ENCODE measurements around the gene TMEM167B. TPM values are rescaled to one million over a fixed set of nuclear protein-coding genes. Genes with fewer than 3 reads are reported as not detected.

The TMEM167B gene
- 10 to 100 TPM; 61.2 to 73.0 (median 71.8) TPM for total RNA-seq
- total RNA-seq (2013), result 52.3 TPM

DNA sequence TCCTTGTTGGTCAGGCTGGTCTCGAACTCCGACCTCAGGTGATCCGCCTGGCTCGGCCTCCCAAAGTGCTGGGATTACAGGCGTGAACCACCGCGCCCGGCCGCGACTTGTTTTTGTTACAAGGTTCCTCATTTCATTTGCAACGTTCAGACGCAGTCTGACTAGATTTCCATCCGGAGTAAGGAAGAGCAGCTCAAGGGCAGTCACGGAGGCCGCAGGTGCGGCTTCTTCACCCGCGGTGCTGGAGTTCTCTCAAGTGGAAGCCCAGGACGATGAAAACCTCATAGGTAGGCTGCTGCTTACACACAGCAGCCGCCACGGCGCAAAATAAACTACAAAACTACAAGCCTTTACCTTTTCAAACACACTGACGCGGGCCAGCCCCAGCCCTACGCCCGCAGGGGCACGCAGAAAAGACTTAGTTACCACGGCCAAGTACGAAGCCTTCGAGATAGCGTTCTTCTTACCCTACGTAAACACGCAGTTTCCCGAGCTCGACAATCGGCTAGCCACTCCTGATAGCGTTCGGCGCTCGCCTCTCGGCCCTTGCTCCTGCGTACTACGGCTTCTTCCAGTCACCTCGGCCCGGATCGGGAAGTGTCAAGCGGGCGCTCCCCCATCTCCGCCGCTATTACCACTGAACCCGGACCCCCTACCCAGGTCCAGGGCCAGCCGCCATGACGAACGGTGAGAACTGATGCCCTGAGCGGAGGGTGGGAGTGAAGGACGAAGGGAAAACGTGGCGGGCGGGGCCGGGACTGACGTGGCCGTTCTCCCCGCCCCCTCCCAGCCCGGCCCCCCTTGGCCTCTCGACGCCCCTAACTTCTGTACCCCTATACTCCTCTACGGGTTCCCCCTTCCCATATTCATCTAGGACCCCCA lies at the start of gene TMEM167B:
TSS of gene TMEM167B (plus strand) at position 569 of the 882 bp plus-strand sequence. CDS start at position 678, 109 bp downstream.
- peak within 1 kb of the TSS; percentile 91 for H3K4me3 ChIP-seq (ENCODE audit: low read length)
- peaks cover 20% of the 10 kb centered on the region for H3K4me1 ChIP-seq (ENCODE audit: control insufficient read depth, insufficient read depth, low read length)
- Mint-ChIP-seq H3K27ac (peak within 1 kb of the TSS; percentile 94 to 96), H3K9me3 (no peaks in the 10 kb centered on the region), H3K36me3 (no peaks in the 10 kb centered on the region), H3K4me3 (peak within 1 kb of the TSS; percentile 93), H3K4me1 (peaks cover 28% of the 10 kb centered on the region in 2 donors), H3K27me3 (ENCODE audit: low read depth in 2 of 2) (no peaks in the 10 kb centered on the region)
- 3% methylated on average over 67 of the region's 67 CpGs for WGBS (ENCODE audit: insufficient coverage)
- intact Hi-C loops (cut with micrococcal nuclease), result loop anchor here (1.0 to 5.0 kb wide), 4 partner anchors 10 to 343 kb away; partner anchors contain the start of genes STXBP3, TAF13 and WDR47
- ATAC-seq (peak; percentile 93 to 98 (median 94)), DNase-seq (peak; percentile 81 to 93)
- peaks cover 17% of the 10 kb centered on the region for H3K36me3 ChIP-seq (ENCODE audit: control insufficient read depth, insufficient read depth, low read length)
- no peaks in the 10 kb centered on the region for H3K27me3 ChIP-seq (ENCODE audit: control insufficient read depth, insufficient read depth, low read length)
- H3K27ac ChIP-seq (ENCODE audit: low read length), result peak within 1 kb of the TSS; percentile 97
- H3K9me3 ChIP-seq (ENCODE audit: control insufficient read depth, insufficient read depth, low read length), result no peaks in the 10 kb centered on the region
- TF ChIP-seq, protein P1, sequence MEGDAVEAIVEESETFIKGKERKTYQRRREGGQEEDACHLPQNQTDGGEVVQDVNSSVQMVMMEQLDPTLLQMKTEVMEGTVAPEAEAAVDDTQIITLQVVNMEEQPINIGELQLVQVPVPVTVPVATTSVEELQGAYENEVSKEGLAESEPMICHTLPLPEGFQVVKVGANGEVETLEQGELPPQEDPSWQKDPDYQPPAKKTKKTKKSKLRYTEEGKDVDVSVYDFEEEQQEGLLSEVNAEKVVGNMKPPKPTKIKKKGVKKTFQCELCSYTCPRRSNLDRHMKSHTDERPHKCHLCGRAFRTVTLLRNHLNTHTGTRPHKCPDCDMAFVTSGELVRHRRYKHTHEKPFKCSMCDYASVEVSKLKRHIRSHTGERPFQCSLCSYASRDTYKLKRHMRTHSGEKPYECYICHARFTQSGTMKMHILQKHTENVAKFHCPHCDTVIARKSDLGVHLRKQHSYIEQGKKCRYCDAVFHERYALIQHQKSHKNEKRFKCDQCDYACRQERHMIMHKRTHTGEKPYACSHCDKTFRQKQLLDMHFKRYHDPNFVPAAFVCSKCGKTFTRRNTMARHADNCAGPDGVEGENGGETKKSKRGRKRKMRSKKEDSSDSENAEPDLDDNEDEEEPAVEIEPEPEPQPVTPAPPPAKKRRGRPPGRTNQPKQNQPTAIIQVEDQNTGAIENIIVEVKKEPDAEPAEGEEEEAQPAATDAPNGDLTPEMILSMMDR (IDR thresholded peaks at IDR 0.05), result no peak

DNA sequence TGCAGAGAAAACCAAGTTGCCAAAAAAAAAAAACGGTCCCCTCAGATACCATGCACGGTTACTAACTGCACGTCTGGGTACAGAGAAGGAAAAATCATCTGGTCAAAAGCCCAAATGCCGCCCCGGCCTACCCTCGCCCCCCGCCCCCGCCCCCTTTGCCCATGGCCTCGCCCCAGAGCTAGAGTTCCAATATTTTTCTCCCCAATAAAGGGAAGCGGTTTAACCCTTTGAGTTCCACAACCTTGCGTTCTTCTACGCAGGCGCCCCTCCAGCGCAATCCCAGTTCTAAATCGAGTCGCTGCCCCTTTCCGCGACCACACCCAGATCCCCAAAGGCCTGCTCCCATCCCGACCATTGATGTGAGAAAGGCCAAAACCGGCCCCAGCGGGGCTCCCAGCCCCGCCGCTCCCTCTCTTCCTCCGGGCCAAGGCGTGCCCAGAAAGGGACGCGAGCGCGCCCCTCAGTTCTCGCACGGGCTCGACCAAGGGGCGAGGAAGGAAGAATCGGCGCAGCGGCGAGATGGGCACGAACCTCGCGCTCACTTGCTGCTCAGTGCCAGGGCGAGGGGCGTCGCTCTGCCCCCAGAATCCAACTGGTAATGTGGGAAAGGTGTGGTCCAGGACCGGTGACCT lies 49.5 kb upstream of the TMEM167B start:
- peak in 1 of 2 donors; percentile 57 for DNase-seq
- peak overlapping the region; percentile 91 for H3K4me3 Mint-ChIP-seq
- peak overlapping the region; percentile 82 for H3K27ac ChIP-seq (ENCODE audit: low read length)
- H3K36me3 ChIP-seq (ENCODE audit: control insufficient read depth, insufficient read depth, low read length), result no peaks in the 10 kb centered on the region
- WGBS (ENCODE audit: insufficient coverage), result under 1% methylated on average over 41 of the region's 44 CpGs
- H3K36me3 Mint-ChIP-seq, result no peaks in the 10 kb centered on the region
- peak overlapping the region; percentile 79 to 90 for H3K27ac Mint-ChIP-seq
- no peaks in the 10 kb centered on the region for H3K27me3 ChIP-seq (ENCODE audit: control insufficient read depth, insufficient read depth, low read length)
- peak in 2 of 3 donors; percentile 1 to 4 for ATAC-seq
- H3K27me3 Mint-ChIP-seq (ENCODE audit: low read depth in 2 of 2), result no peaks in the 10 kb centered on the region
- no peaks in the 10 kb centered on the region for H3K9me3 ChIP-seq (ENCODE audit: control insufficient read depth, insufficient read depth, low read length)
- intact Hi-C loops (cut with micrococcal nuclease), result loop anchor here (1.0 to 5.0 kb wide), 4 partner anchors 51 to 349 kb away; partner anchors contain the start of genes CLCC1, ELAPOR1, PRPF38B and TMEM167B
- TF ChIP-seq, protein P1 (IDR thresholded peaks at IDR 0.05), result no peak
- H3K4me1 ChIP-seq (ENCODE audit: control insufficient read depth, insufficient read depth, low read length), result peaks cover 13% of the 10 kb centered on the region
- peaks cover 14% of the 10 kb centered on the region in 2 donors for H3K4me1 Mint-ChIP-seq
- H3K4me3 ChIP-seq (ENCODE audit: low read length), result peak overlapping the region; percentile 90
- H3K9me3 Mint-ChIP-seq, result no peaks in the 10 kb centered on the region

DNA sequence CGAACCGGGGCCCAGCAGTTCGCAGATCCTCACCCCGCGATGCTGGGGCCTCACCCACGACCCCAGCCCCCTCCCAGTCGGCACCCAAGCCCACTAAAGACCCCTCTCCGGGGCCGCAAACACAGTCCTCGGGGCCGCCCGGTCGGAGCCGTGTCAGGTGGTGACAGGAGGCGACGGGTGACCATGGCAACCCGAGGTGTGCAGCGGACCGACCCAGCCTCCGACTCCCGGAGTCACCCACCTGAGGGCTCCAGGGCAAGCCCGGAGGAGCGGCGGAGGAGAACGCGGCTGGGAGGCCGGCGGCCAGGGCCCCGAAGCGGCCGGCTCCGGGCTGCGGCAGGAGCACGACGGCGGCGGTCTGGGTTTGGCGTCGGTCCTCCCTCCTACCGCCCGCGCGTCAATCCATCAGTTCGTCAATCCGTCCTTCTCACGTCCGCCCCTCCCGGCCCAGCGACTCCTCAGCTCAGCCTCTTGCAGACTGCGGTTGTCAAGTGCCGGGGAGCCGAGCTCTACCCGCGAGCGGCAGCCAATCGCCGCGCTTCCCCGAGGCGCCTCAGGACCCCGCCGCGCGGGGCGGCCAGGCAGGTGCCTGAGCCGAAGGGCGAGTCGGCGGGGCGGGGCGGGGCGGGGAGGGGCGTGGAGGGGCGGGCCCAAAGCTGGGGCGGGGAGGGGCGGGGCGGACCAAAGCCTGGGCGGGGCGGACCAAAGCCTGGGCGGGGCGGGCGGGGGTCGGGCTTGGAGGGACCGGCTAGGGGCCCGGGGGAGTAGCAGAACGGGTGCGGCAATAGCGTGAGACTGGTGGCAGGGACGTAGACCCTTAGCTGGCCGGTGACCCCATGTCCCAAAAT lies 48.7 kb upstream of the TMEM167B start, which contains the start of gene WDR47:
TSS of gene WDR47 (minus strand) at position 482 of the 848 bp plus-strand sequence. CDS start 18,590 bp downstream, outside the sequence.
- Histone ChIP-seq H3K27ac (ENCODE audit: low read length) (peak within 1 kb of the TSS; percentile 82), H3K4me1 (ENCODE audit: control insufficient read depth, insufficient read depth, low read length) (peaks cover 13% of the 10 kb centered on the region), H3K9me3 (ENCODE audit: control insufficient read depth, insufficient read depth, low read length) (no peaks in the 10 kb centered on the region), H3K4me3 (ENCODE audit: low read length) (peak within 1 kb of the TSS; percentile 90), H3K36me3 (ENCODE audit: control insufficient read depth, insufficient read depth, low read length) (no peaks in the 10 kb centered on the region), H3K27me3 (ENCODE audit: control insufficient read depth, insufficient read depth, low read length) (no peaks in the 10 kb centered on the region)
- Mint-ChIP-seq H3K9me3 (no peaks in the 10 kb centered on the region), H3K4me3 (peak within 1 kb of the TSS; percentile 91), H3K4me1 (peaks cover 14% of the 10 kb centered on the region in 2 donors), H3K36me3 (no peaks in the 10 kb centered on the region), H3K27me3 (ENCODE audit: low read depth in 2 of 2) (no peaks in the 10 kb centered on the region), H3K27ac (peak within 1 kb of the TSS; percentile 79 to 90)
- DNase-seq, result peak; percentile 95 to 98
- ATAC-seq, result peak; percentile 96 to 99 (median 97)
- TF ChIP-seq, protein P1 (IDR thresholded peaks at IDR 0.05), result no peak
- under 1% methylated on average over 90 of the region's 90 CpGs for WGBS (ENCODE audit: insufficient coverage)
- intact Hi-C loops (cut with micrococcal nuclease), result loop anchor here (1.0 to 5.0 kb wide), 6 partner anchors 33 to 350 kb away; partner anchors contain the start of genes CLCC1, ELAPOR1, PRPF38B and TMEM167B
